ENCODE data around the gene MARCHF10. TPM values are rescaled to one million over a fixed set of nuclear protein-coding genes. Genes with fewer than 3 reads are reported as not detected.

Gene MARCHF10
- total RNA-seq, 1 experiment from 2014 or later, result not detected

- ChIA-PET POLR2A (interaction anchor here (0.8 kb wide), 1 partner anchor 15 kb away, joined by 3 read pairs; no protein-coding TSS in a partner anchor), RAD21 (ENCODE audit: low non-redundant PET in 1 of 2, low total read pairs in 2 of 2, uncharacterized antibody in 2 of 2, unreplicated experiment in 2 of 2) (no interaction called here), CTCF (interaction anchor here (2.8 kb wide), 1 partner anchor 15 kb away, joined by 13 read pairs; no protein-coding TSS in a partner anchor)
- no peak overlapping the region for H3K4me3 ChIP-seq (replicated peaks in 1 of 2; ENCODE audit: low read depth in 1 of 2, low read length in 2 of 2)
- no peak for TF ChIP-seq TCF7L2 (IDR thresholded peaks at IDR 0.05; ENCODE audit: borderline replicate concordance, extremely low read depth, insufficient read depth, insufficient read length)
- no peak for TF ChIP-seq ZBTB33 (IDR thresholded peaks at IDR 0.05; ENCODE audit: extremely low read depth, insufficient replicate concordance, low read length)
- no peak for TF ChIP-seq POLR2AphosphoS5 (IDR thresholded peaks at IDR 0.05; ENCODE audit: low read depth, low read length)
- TF ChIP-seq EZH2 (IDR thresholded peaks at IDR 0.05), result no peak
- TF ChIP-seq SIN3A (IDR thresholded peaks at IDR 0.05; ENCODE audit: low read depth), result no peak
- TF ChIP-seq RAD21 (IDR thresholded peaks at IDR 0.05; ENCODE audit: low read depth), result no peak
- TF ChIP-seq ELF1 (IDR thresholded peaks at IDR 0.05; ENCODE audit: borderline replicate concordance, low read depth), result no peak
- ATAC-seq (no peak), DNase-seq (ENCODE audit: low read depth, low spot score) (no peak)
- no peak overlapping the region for H3K4me2 ChIP-seq (ENCODE audit: low read length)
- H3K9me3 ChIP-seq (ENCODE audit: control insufficient read depth in 1 of 2, insufficient read depth in 1 of 2, low read depth in 1 of 2, low read length in 2 of 2), result no peaks in the 10 kb centered on the region
- H3K9me2 ChIP-seq (ENCODE audit: insufficient read depth), result no peaks in the 10 kb centered on the region
- intact Hi-C loops (cut with micrococcal nuclease), result no loop called here
- no peaks in the 10 kb centered on the region for H3K27me3 ChIP-seq (ENCODE audit: insufficient read depth, low read length)
- H3K9ac ChIP-seq (ENCODE audit: low read length), result no peak overlapping the region
- BruUV-seq (replicated peaks), result no TSS peak
- no peaks in the 10 kb centered on the region for H3K36me3 ChIP-seq (ENCODE audit: control insufficient read depth in 1 of 2, insufficient read depth in 2 of 2, low read length in 2 of 2)
- H2AFZ ChIP-seq (ENCODE audit: low read depth, low read length, poor library complexity, severe bottlenecking), result no peak overlapping the region
- no peaks in the 10 kb centered on the region for H3K4me1 ChIP-seq (ENCODE audit: control insufficient read depth in 1 of 2, insufficient read depth in 2 of 2, low read length in 2 of 2)
- no peaks in the 10 kb centered on the region for H3K79me2 ChIP-seq (ENCODE audit: insufficient read depth, low read length)
- no peak overlapping the region for H3K27ac ChIP-seq (ENCODE audit: low read depth, low read length)
- H4K20me1 ChIP-seq (ENCODE audit: insufficient read depth), result no peaks in the 10 kb centered on the region
Observed at GRCh38 chr17:62735044-62735651, 73.0 kb downstream of the MARCHF10 start.
